Stimulated activated CD4-positive, alpha-beta T cell treated with anti-CD3 and anti-CD28 coated beads, TNF-alpha, amount 100 ng/mL, for 1 hour (primary cell): ENCODE results near the gene ACOX3.

Source experiments
- DNase-seq, 3 donors: peaks; one replicate each; pipeline ENCODE4 v3.0.0-alpha.2; 2020; ENCODE audit warnings: low read depth in 3 of 3, low spot score in 1 of 3

ACOX3 gene

GRCh38 chr4:8468746-8469535 lies 28.4 kb upstream of the ACOX3 start:
- DNase-seq = peak in 2 of 3 donors; percentile 9 to 37

- DNase-seq = no peak
Measured at GRCh38 chr4:8467016-8467415, 26.5 kb upstream of the ACOX3 start.

- no peak for DNase-seq
Measured at GRCh38 chr4:8465615-8466611, 25.4 kb upstream of the ACOX3 start.

GRCh38 chr4:8464381-8464780 lies 23.9 kb upstream of the ACOX3 start:
- no peak for DNase-seq

GRCh38 chr4:8463811-8464210 lies 23.3 kb upstream of the ACOX3 start:
- no peak for DNase-seq

- DNase-seq = no peak
Measured at GRCh38 chr4:8461616-8462015, 21.1 kb upstream of the ACOX3 start.

GRCh38 chr4:8461086-8461485 lies 20.6 kb upstream of the ACOX3 start:
- DNase-seq = no peak

GRCh38 chr4:8459867-8460445 lies 19.4 kb upstream of the ACOX3 start:
- DNase-seq = no peak

GRCh38 chr4:8457646-8458252 lies 17.2 kb upstream of the ACOX3 start:
- no peak for DNase-seq

- no peak for DNase-seq
Measured at GRCh38 chr4:8453957-8454356, 13.4 kb upstream of the ACOX3 start.

- DNase-seq = no peak
Measured at GRCh38 chr4:8451440-8452182, 11.1 kb upstream of the ACOX3 start.

- DNase-seq = no peak
Measured at GRCh38 chr4:8446122-8446521, 5.6 kb upstream of the ACOX3 start.

- no peak for DNase-seq
Measured at GRCh38 chr4:8443801-8444200, 3.3 kb upstream of the ACOX3 start.

GRCh38 chr4:8442596-8443358 lies 2.3 kb upstream of the ACOX3 start:
- no peak for DNase-seq

GRCh38 chr4:8441499-8442091 lies 1.1 kb upstream of the ACOX3 start:
- DNase-seq = no peak

- no peak for DNase-seq
Measured at GRCh38 chr4:8439914-8440491, 520 bp downstream of the ACOX3 start.

GRCh38 chr4:8439168-8439567 lies 1.4 kb downstream of the ACOX3 start:
- no peak for DNase-seq

- DNase-seq = no peak
Measured at GRCh38 chr4:8438743-8439142, 1.8 kb downstream of the ACOX3 start.

- no peak for DNase-seq
Measured at GRCh38 chr4:8437281-8437680, 3.2 kb downstream of the ACOX3 start.
